Lung (tissue), 12 donors: Measurements from ENCODE around the gene XXYLT1. TPM values are rescaled to one million over a fixed set of nuclear protein-coding genes. Genes with fewer than 3 reads are reported as not detected.

Experiments used
- ATAC-seq: fragments of 200-7000 bp; cut with Tn5 transposase; one replicate; pipeline ENCODE4 v1.9.1; 2020; ENCODE audit warnings: moderate number of reproducible peaks; ENCODE audit not compliant: insufficient read depth, low FRiP score
- DNase-seq, 3 donors: peaks; one replicate each; pipeline ENCODE4 v3.0.0-alpha.2; 2013 to 2017
- H3K27ac ChIP-seq, 2 donors: one replicate each; pipeline ENCODE4 v1.5.1; 2013; ENCODE audit warnings: mild to moderate bottlenecking in 2 of 2, moderate library complexity in 2 of 2, control low read depth in 1 of 2, inconsistent platforms in 1 of 2, low read depth in 1 of 2, low read length in 1 of 2
- H3K27me3 ChIP-seq, 3 donors: one replicate each; pipeline ENCODE4 v1.5.1; 2013; ENCODE audit warnings: low read length in 2 of 3; ENCODE audit not compliant: control insufficient read depth in 3 of 3, insufficient read depth in 3 of 3
- H3K36me3 ChIP-seq, 4 donors: one replicate each; pipeline ENCODE4 v1.5.1; 2013; ENCODE audit warnings: low read length in 4 of 4, mild to moderate bottlenecking in 1 of 4, moderate library complexity in 1 of 4; ENCODE audit not compliant: control insufficient read depth in 4 of 4, insufficient read depth in 4 of 4
- H3K4me1 ChIP-seq, 5 donors: one replicate each; pipeline ENCODE4 v1.5.1; 2013; ENCODE audit warnings: low read length in 5 of 5, mild to moderate bottlenecking in 2 of 5, moderate library complexity in 1 of 5; ENCODE audit not compliant: control insufficient read depth in 5 of 5, insufficient read depth in 5 of 5
- H3K4me3 ChIP-seq: one replicate; pipeline ENCODE4 v1.5.1; 2013; ENCODE audit warnings: mild to moderate bottlenecking, control low read depth, moderate library complexity
- H3K9ac ChIP-seq, 2 donors: one replicate each; pipeline ENCODE4 v1.5.1; 2013; ENCODE audit warnings: low read length in 2 of 2, control low read depth in 1 of 2; ENCODE audit not compliant: insufficient read depth in 1 of 2
- H3K9me3 ChIP-seq, 4 donors: one replicate each; pipeline ENCODE4 v1.5.1; 2013; ENCODE audit warnings: low read length in 3 of 4, mild to moderate bottlenecking in 1 of 4, moderate library complexity in 1 of 4; ENCODE audit not compliant: control insufficient read depth in 4 of 4, insufficient read depth in 3 of 4
- whole genome bisulfite sequencing, 2 donors: extraction: QIAGEN DNeasy Blood & Tissue Kit; methylation state at CpG; one replicate each; pipeline ENCODE4 v1.1.7; 2013; 5-methylcytosine and 5-hydroxymethylcytosine counted together
- polyA plus RNA-seq, 2 donors: library from polyadenylated mRNA; stranded (reverse); fragments of 200-250 nt; gene quantifications; one replicate each; pipeline ENCODE4 v1.2.1, GENCODE V29; 2013
- total RNA-seq, 2 donors: library from RNA; depleted of rRNA in 1 of 2; stranded (reverse); fragments of >200 nt in 1 of 2; gene quantifications; one replicate each; pipeline ENCODE4 v1.2.1, GENCODE V29; 2014 to 2021
- TF ChIP-seq, protein P1 (sequence below): IDR thresholded peaks from 2 replicates; pipeline ENCODE4 v1.5.1; 2012; ENCODE audit warnings: mild to moderate bottlenecking; ENCODE audit errors: control extremely low read depth, extremely low read depth
- donor health status: control.
- donor health status: control.
- donor health status: Bipolar disorder and iron deficiency.
- donor health status: healthy.
- donor health status: DM: yes; HTN: yes; CAD: no.

The XXYLT1 gene
- total and polyA plus RNA-seq, 4 donors: 4.7 to 15.4 (median 11.4) TPM

DNA sequence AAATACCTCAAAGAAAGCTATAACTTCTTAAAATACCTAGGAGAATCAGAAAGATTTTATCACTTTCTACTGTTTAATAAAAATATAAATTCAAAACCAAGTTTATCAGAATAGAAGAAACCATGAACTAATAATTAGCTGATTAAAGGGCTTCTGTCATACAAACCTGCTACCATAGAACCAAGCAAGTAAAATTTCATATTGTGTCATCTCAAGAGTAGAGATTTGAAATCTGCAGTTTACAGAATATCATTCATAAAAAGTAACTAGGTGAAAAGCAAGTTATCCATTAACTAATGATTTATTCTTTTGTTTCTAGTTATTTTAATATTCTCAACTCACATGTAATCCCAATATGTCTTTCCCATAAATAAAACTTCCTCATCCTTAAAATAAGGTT is 36.8 kb upstream of the XXYLT1 start:
- no peak overlapping the region for H3K27ac ChIP-seq
- H3K9ac ChIP-seq: no peak overlapping the region
- TF ChIP-seq, protein P1, sequence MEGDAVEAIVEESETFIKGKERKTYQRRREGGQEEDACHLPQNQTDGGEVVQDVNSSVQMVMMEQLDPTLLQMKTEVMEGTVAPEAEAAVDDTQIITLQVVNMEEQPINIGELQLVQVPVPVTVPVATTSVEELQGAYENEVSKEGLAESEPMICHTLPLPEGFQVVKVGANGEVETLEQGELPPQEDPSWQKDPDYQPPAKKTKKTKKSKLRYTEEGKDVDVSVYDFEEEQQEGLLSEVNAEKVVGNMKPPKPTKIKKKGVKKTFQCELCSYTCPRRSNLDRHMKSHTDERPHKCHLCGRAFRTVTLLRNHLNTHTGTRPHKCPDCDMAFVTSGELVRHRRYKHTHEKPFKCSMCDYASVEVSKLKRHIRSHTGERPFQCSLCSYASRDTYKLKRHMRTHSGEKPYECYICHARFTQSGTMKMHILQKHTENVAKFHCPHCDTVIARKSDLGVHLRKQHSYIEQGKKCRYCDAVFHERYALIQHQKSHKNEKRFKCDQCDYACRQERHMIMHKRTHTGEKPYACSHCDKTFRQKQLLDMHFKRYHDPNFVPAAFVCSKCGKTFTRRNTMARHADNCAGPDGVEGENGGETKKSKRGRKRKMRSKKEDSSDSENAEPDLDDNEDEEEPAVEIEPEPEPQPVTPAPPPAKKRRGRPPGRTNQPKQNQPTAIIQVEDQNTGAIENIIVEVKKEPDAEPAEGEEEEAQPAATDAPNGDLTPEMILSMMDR: no peak
- no peaks in the 10 kb centered on the region for H3K9me3 ChIP-seq
- ATAC-seq (no peak), DNase-seq (no peak)
- no peak overlapping the region for H3K4me3 ChIP-seq
- no peaks in the 10 kb centered on the region for H3K4me1 ChIP-seq
- peaks cover 4 to 11% (median 6%) of the 10 kb centered on the region in 4 donors for H3K36me3 ChIP-seq
- H3K27me3 ChIP-seq: no peaks in the 10 kb centered on the region

DNA sequence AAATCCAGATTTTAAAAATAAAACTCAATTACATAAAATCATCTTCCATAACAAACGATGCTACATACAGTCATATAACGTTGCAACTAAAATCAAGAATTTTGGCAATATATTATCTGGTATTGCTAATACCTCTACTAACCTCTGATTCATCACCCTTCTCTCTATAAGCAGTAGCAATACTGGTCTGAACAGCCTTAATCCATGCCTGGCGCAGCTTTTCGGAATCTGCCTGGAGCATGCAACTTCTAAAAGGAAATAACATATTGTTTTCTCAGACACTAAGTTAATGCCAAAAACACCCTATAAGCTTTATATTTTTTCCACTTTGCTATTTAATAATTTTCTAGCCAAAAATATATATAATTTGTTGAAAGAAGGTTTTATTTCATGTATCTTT is 35.4 kb upstream of the XXYLT1 start:
- DNase-seq (no peak), ATAC-seq (no peak)
- Histone ChIP-seq H3K27ac (no peak overlapping the region), H3K4me1 (no peaks in the 10 kb centered on the region), H3K36me3 (peaks cover 4 to 14% (median 6%) of the 10 kb centered on the region in 4 donors), H3K27me3 (no peaks in the 10 kb centered on the region), H3K9ac (no peak overlapping the region), H3K9me3 (no peaks in the 10 kb centered on the region), H3K4me3 (no peak overlapping the region)
- TF ChIP-seq, protein P1: no peak
- 95 to 97% methylated on average over 4 of the region's 4 CpGs for WGBS, 2 donors

DNA sequence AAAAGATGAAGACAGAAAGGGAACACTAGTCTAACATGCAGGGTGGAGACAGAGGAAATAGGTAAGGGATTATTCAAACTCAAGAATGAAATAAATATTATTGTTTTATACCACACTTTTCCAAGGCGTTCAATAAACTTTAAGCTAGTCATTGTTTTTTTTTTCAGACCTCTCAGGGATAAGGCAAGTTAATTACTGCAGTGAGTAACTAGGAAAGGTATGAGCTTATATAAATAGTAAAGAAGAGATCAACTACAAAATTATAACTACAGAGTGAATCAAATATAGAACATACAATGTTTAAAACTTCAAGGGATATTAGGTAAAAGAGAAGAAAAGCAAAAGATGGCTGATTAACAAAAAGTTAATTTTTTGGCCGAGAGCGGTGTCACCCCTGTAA is 31.5 kb upstream of the XXYLT1 start:
- ATAC-seq: no peak
- TF ChIP-seq, protein P1: no peak
- H3K36me3 ChIP-seq: peaks cover 4 to 17% (median 9%) of the 10 kb centered on the region in 4 donors

DNA sequence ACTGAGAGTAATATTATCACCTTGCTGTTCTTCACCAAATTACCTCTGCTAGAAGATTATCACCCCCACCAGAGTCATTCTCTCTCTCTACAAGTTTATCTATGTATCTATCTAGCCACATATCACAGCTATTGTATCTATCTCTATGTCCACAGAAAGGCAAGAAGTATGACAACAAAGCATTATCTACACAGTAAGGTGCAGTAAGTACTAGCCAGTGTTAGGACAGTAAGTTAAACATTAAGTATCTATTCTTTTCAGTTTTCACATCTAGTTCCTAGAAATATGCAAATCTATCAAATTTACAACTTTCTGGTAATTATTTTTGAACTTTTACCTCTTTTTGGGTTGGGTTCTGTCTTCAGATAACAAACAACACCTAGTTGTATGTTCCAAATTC is 26.5 kb upstream of the XXYLT1 start:
- no peak overlapping the region for H3K9ac ChIP-seq
- no peaks in the 10 kb centered on the region for H3K27me3 ChIP-seq
- ATAC-seq: no peak
- no peak overlapping the region for H3K27ac ChIP-seq
- H3K4me1 ChIP-seq: no peaks in the 10 kb centered on the region
- TF ChIP-seq, protein P1: no peak
- no peaks in the 10 kb centered on the region for H3K9me3 ChIP-seq
- no peak for DNase-seq
- H3K36me3 ChIP-seq: peaks cover 3 to 15% (median 12%) of the 10 kb centered on the region in 4 donors
- H3K4me3 ChIP-seq: no peak overlapping the region

More for the DNA sequence above, 31.5 kb upstream of the XXYLT1 start:
- Histone ChIP-seq H3K27ac (no peak overlapping the region), H3K27me3 (no peaks in the 10 kb centered on the region), H3K4me1 (no peaks in the 10 kb centered on the region), H3K9me3 (no peaks in the 10 kb centered on the region), H3K4me3 (no peak overlapping the region), H3K9ac (no peak overlapping the region)
- WGBS, 2 donors: 89 to 95% methylated on average over 3 of the region's 3 CpGs
- no peak for DNase-seq
